AG04450 (cell line): Measurements from ENCODE around the gene C8G. TPM values are rescaled to one million over a fixed set of nuclear protein-coding genes. Genes with fewer than 3 reads are reported as not detected.
A peak's percentile ranks its signal among the peaks of the same experiment; 100 is the strongest.

ENCODE experiments used
- CTCF ChIA-PET: fragments of 300-600, 350-600 bp; formaldehyde crosslinking; extraction: SDS; loops from one replicate; lab custom pipeline; 2022; ENCODE audit warnings: antibody characterized with exemption, inconsistent platforms; lab: Charles Lee
- POLR2A ChIA-PET: fragments of 350-600 bp; formaldehyde crosslinking; extraction: SDS; loops from one replicate; lab custom pipeline; 2021; ENCODE audit warnings: antibody characterized with exemption, inconsistent platforms; lab: Yijun Ruan, JAX
- DNase-seq: peaks from one replicate; pipeline ENCODE4 v3.0.0-alpha.2; 2011; ENCODE audit warnings: low read depth, low spot score
- H3K27ac ChIP-seq: one replicate; pipeline ENCODE4 v1.5.1; 2012; ENCODE audit warnings: low read depth, low read length, control low read depth
- H3K27me3 ChIP-seq: one replicate; pipeline ENCODE4 v1.6.0; 2012; ENCODE audit warnings: low read length; ENCODE audit not compliant: control insufficient read depth, insufficient read depth
- H3K4me3 ChIP-seq: 2 replicates; pipeline ENCODE4 v1.5.1; 2011; ENCODE audit warnings: mild to moderate bottlenecking, low read depth, low read length, control low read depth
- H3K9me3 ChIP-seq: 2 replicates; pipeline ENCODE4 v1.5.1; 2012; ENCODE audit warnings: low read length; ENCODE audit not compliant: control insufficient read depth, insufficient read depth
- polyA plus RNA-seq: library from polyadenylated mRNA; depleted of rRNA; stranded (reverse); fragments of >200 nt; gene quantifications from 2 replicates; pipeline ENCODE4 v1.2.3, GENCODE V29; 2011
- TF ChIP-seq, protein P1 (sequence below): IDR thresholded peaks from 2 replicates; pipeline ENCODE4 v1.5.1; 2011; ENCODE audit warnings: low read depth, low read length, control low read depth, inconsistent platforms

The C8G gene
- polyA plus RNA-seq, 1 experiment, result 0.41 TPM

DNA sequence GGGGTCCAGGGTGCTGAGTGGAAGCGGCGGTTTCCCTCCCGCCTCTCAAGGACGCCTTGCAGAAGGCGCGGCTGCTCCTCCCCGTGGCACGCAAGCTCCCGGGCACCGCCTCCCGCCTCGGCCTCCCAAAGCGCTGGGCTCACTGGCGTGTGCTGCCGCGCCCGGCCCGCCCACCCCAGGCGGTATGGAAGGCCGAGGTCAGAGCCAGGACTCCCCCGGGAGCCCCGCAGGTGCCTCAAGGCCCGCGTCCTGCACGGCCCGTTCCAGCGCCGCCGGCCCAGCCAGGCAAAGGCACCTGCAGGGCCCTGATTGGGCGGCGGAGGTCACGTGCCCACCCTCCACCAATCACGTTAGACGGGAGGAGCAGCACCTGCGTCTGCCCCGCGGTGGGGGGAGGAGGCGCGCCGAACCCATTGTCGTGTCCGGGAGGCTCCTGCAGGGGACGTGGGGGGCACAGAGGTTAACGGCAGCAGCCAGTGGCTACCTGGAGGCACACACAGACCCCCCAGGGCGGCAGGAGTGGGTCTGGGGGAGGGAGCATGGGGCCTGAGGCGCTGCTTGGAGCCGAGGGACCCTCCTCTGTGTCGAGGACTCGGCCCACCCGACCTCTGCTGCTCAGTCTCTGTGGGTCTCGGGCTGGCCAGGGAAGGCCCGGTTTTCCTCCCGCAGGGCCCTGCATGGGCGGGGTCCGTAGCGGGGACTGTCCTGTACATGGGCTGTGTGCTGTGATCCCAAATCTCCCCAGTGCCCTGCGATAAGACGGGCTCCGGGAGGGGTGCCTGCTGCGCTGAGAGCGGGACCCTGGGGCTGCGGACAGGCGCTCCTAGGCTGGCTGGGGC lies 5.0 kb downstream of the C8G start:
- ChIA-PET POLR2A (interaction anchor here (0.6 kb wide), 1 partner anchor 446 kb away, joined by 3 read pairs; no protein-coding TSS in a partner anchor), CTCF (interaction anchor here (0.7 kb wide), 1 partner anchor 85 kb away, joined by 5 read pairs; no protein-coding TSS in a partner anchor)
- TF ChIP-seq, protein P1, sequence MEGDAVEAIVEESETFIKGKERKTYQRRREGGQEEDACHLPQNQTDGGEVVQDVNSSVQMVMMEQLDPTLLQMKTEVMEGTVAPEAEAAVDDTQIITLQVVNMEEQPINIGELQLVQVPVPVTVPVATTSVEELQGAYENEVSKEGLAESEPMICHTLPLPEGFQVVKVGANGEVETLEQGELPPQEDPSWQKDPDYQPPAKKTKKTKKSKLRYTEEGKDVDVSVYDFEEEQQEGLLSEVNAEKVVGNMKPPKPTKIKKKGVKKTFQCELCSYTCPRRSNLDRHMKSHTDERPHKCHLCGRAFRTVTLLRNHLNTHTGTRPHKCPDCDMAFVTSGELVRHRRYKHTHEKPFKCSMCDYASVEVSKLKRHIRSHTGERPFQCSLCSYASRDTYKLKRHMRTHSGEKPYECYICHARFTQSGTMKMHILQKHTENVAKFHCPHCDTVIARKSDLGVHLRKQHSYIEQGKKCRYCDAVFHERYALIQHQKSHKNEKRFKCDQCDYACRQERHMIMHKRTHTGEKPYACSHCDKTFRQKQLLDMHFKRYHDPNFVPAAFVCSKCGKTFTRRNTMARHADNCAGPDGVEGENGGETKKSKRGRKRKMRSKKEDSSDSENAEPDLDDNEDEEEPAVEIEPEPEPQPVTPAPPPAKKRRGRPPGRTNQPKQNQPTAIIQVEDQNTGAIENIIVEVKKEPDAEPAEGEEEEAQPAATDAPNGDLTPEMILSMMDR, result no peak
- H3K4me3 ChIP-seq, result peak overlapping the region; percentile 65
- H3K27me3 ChIP-seq, result peaks cover 3% of the 10 kb centered on the region
- H3K9me3 ChIP-seq, result no peaks in the 10 kb centered on the region; the same call in 1 of the 2 replicates
- peak; percentile 38 for DNase-seq
- H3K27ac ChIP-seq, result no peak overlapping the region

DNA sequence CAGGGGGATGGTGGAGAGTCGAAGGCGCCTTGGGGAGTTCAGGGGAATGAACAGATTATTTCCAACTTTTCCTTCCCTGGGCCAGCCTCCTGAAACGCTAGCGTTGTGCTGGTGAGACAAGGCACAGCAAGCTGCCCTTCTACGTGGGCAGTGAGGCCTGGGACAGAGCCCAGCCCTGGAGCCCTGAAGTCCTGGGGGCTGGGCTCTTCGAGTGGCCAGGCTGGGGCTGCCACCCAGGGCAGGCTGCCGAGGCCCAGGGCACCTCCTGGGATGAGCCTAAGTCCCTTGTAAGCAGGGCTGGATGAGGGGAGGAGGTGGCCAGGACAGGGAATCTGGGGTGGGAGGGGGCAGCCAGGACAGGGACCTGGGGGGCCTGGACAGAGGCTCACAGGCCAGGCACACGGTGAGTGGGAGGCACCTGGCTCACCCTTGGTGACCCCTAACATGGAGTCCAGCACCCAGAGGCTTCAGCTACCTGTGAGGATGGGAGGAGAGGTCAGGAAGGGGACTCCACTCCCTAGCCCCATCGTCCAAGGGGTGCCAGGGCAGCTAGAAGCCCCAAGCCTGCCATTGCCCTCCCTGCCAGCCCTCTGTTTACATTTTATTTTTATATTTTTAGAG lies 5.7 kb downstream of the C8G start:
- DNase-seq, result no peak

DNA sequence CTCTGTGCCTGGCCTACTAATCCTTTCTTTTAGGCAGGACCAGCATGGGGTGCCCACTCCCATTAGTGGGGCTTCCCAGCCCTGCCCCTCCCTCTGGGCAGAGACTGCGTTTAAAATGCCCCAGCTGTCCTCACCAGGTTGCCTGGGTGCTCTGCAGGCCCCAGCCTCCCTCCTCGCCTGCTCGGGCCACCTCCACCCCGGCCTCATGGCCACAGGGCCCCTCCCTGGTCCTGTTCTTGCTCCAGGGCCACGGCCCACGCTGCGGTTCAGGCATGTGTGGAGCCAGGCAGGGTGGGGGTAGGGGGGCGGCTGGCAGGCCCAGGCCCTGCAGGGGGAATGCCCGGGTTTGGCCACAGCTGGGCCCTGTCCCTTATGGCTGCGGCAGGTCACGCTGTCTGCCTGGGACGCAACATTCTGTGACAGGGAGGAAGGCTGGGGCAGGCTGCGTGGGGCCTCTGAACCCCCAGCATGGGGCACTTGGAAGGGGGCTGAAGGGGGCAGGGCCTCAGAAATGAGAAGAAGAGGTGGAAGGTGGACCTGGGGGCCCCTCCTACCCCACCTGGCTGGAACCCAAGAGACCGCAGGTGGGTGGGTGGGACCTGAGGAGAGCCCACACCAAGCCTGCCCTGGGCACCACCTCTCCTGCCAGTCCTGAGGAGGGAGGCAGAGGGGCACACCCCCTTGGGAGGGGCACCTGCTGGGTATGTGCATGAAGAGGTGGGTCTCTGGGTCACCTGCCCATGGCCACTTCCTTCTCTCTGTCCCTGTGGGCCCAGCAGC lies 6.7 kb downstream of the C8G start, which contains the start of gene LCN12:
TSS of gene LCN12 (plus strand) at position 733 of the 780 bp plus-strand sequence. CDS start 55 bp downstream, outside the sequence.
- POLR2A ChIA-PET, result no interaction called here
- CTCF ChIA-PET, result interaction anchor here (1.4 kb wide), 1 partner anchor 84 kb away, joined by 6 read pairs; no protein-coding TSS in a partner anchor
- Histone ChIP-seq H3K9me3 (no peaks in the 10 kb centered on the region; the same call in 1 of the 2 replicates), H3K27ac (no peak within 1 kb of the TSS), H3K4me3 (no peak within 1 kb of the TSS), H3K27me3 (peaks cover 8% of the 10 kb centered on the region)
- TF ChIP-seq, protein P1, result no peak
- no peak for DNase-seq

More for the DNA sequence above, 5.7 kb downstream of the C8G start:
- Histone ChIP-seq H3K27me3 (peaks cover 3% of the 10 kb centered on the region), H3K4me3 (peak overlapping the region; percentile 65), H3K9me3 (no peaks in the 10 kb centered on the region; the same call in 1 of the 2 replicates), H3K27ac (no peak overlapping the region)
- TF ChIP-seq, protein P1, result no peak
- POLR2A ChIA-PET, result no interaction called here
- CTCF ChIA-PET, result no interaction called here

DNA sequence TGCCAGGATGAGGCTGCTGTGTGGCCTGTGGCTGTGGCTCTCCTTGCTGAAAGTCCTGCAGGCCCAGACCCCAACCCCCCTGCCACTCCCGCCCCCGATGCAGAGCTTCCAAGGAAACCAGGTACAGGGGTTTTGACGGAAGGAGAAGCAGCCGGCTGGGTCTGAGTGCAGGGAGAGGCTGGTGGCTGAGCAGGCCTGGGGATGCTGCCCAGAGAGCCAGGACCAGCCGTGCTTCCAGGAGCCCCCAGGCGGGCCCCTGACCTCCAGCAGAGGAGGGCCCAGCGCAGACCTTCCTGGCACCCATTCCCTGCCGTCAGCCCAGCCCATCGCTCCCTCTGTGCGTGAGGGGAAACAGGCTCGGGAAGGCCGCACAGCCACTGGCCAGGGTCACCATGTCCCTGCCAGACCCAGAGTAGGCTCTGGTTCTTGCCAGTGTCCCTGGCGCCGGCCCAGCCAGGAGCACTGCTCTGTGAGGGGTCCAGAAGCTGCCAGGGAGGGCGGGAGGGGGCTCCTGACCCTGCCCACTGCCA lies 7.3 kb downstream of the C8G start:
- Histone ChIP-seq H3K9me3 (no peaks in the 10 kb centered on the region; the same call in 1 of the 2 replicates), H3K4me3 (no peak overlapping the region), H3K27ac (no peak overlapping the region), H3K27me3 (peaks cover 8% of the 10 kb centered on the region)
- ChIA-PET CTCF (interaction anchor here (1.4 kb wide), 1 partner anchor 83 kb away, joined by 6 read pairs; no protein-coding TSS in a partner anchor), POLR2A (no interaction called here)
- TF ChIP-seq, protein P1, result no peak
- no peak for DNase-seq
